HEK293 (cell line): ENCODE results near the gene PLP2.

ENCODE experiments used
- ZNF184 ChIP-seq: fragments of 450-650 bp; IDR thresholded peaks from 2 replicates; pipeline ENCODE4 v1.5.1; 2018; ENCODE audit warnings: missing biosample characterization, mild to moderate bottlenecking, missing genetic modification characterization
- TF ChIP-seq, protein P1 (sequence below): fragments of 450-650 bp; formaldehyde crosslinking; IDR thresholded peaks from 2 replicates; pipeline ENCODE4 v1.5.1; 2016; ENCODE audit warnings: missing biosample characterization, missing genetic modification characterization
- TF ChIP-seq, protein P2 (sequence below): fragments of 450-650 bp; IDR thresholded peaks from 2 replicates; pipeline ENCODE4 v1.5.1; 2018; ENCODE audit warnings: missing biosample characterization, mild to moderate bottlenecking, missing genetic modification characterization

DNA sequence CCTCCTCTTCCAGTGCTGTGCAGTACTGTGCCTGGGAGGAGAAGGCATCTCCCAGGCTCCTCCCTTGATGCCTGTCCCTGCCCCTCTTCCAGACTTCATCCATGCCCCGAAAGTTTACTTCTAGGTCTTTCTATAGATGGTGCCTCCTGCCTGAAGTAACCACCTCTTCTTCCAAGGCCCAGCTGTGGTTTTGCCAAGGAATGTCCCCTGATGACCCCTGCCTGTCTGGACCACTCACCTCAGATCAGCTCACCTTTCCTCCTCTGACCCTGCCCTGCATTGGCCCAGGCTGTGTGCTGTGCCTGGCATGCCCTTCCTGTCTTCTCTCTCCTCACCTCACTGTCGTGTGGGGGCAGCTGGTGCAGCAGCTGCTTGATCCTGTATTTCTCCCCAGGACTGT lies 7.7 kb downstream of the PLP2 start:
- TF ChIP-seq, protein P1, sequence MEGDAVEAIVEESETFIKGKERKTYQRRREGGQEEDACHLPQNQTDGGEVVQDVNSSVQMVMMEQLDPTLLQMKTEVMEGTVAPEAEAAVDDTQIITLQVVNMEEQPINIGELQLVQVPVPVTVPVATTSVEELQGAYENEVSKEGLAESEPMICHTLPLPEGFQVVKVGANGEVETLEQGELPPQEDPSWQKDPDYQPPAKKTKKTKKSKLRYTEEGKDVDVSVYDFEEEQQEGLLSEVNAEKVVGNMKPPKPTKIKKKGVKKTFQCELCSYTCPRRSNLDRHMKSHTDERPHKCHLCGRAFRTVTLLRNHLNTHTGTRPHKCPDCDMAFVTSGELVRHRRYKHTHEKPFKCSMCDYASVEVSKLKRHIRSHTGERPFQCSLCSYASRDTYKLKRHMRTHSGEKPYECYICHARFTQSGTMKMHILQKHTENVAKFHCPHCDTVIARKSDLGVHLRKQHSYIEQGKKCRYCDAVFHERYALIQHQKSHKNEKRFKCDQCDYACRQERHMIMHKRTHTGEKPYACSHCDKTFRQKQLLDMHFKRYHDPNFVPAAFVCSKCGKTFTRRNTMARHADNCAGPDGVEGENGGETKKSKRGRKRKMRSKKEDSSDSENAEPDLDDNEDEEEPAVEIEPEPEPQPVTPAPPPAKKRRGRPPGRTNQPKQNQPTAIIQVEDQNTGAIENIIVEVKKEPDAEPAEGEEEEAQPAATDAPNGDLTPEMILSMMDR (tag by site-specific recombination), result no peak
- no peak for TF ChIP-seq ZNF184 (tag by site-specific recombination)
- TF ChIP-seq, protein P2, sequence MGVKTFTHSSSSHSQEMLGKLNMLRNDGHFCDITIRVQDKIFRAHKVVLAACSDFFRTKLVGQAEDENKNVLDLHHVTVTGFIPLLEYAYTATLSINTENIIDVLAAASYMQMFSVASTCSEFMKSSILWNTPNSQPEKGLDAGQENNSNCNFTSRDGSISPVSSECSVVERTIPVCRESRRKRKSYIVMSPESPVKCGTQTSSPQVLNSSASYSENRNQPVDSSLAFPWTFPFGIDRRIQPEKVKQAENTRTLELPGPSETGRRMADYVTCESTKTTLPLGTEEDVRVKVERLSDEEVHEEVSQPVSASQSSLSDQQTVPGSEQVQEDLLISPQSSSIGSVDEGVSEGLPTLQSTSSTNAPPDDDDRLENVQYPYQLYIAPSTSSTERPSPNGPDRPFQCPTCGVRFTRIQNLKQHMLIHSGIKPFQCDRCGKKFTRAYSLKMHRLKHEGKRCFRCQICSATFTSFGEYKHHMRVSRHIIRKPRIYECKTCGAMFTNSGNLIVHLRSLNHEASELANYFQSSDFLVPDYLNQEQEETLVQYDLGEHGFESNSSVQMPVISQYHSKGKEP, result no peak
